GOT3 (cell line): ENCODE results near the gene MUC5AC.
"Not testable (repeated sequence)": the region's sequence is repeated elsewhere in the genome, so short reads cannot be mapped to it uniquely, and the experiment has no call there.

ENCODE experiments used
- DNase-seq: peaks from one replicate; lab custom pipeline; 2025; ENCODE audit warnings: mixed read lengths; lab: John Stamatoyannopoulos, UW

MUC5AC gene

GRCh38 chr11:1162138-1162475 lies 4.4 kb downstream of the MUC5AC start:
- no peak for DNase-seq

DNA sequence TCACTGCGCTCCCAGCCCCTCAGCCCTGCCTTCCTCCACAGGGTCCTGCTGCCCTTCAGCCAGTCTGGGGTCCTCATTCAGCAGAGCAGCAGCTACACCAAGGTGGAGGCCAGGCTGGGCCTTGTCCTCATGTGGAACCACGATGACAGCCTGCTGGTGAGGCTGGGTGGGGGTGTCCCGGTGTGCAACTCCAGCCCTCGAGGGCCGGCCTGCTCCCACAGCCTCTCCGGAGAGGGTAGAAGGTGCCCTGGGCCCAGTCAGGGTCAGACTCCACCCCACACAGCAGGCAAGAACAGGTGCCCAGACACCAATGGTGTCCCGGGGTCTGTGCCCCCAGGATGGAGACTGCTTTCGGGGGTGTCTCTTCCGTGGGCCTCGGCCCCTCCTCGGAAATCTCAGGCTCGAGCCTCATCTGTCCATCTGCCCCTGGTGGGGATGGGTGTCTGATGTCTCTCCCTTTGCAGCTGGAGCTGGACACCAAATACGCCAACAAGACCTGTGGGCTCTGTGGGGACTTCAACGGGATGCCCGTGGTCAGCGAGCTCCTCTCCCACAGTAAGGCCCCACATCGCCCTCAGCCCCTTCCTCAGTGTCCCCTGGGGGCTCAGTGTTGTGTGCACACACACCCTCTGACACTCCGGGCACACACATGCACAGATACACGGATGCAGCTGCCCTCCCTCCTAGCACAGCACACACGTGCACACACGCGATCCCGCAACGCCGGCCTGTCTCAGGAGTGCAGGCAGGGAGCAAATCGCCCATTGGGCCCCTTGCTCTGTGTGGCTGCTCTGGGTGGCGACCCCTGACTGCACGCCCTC lies 4.9 kb downstream of the MUC5AC start:
- no peak for DNase-seq

- DNase-seq, result no peak
Measured at GRCh38 chr11:1163321-1163910, 5.7 kb downstream of the MUC5AC start.

- DNase-seq, result no peak
Measured at GRCh38 chr11:1163911-1164735, 6.4 kb downstream of the MUC5AC start.

DNA sequence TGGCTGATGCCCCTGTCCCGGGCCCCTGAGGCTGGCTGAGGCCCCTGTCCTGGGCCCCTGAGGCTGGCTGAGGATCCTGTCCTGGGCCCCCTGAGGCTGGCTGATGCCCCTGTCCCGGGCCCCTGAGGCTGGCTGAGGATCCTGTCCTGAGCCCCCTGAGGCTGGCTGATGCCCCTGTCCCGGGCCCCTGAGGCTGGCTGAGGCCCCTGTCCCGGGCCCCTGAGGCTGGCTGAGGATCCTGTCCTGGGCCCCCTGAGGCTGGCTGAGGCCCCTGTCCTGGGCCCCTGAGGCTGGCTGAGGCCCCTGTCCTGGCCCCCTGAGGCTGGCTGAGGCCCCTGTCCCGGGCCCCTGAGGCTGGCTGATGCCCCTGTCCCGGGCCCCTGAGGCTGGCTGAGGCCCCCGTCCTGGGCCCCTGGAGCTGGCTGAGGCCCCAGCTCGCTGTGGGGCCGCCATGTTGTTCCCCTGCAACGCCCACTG lies 7.1 kb downstream of the MUC5AC start:
- DNase-seq, result not testable (repeated sequence)

- no peak for DNase-seq
Measured at GRCh38 chr11:1165256-1166041, 7.7 kb downstream of the MUC5AC start.

- DNase-seq, result no peak
Measured at GRCh38 chr11:1167256-1167655, 9.5 kb downstream of the MUC5AC start.

- DNase-seq, result no peak
Measured at GRCh38 chr11:1167751-1168231, 10.0 kb downstream of the MUC5AC start.

- no peak for DNase-seq
Measured at GRCh38 chr11:1168256-1168655, 10.5 kb downstream of the MUC5AC start.

DNA sequence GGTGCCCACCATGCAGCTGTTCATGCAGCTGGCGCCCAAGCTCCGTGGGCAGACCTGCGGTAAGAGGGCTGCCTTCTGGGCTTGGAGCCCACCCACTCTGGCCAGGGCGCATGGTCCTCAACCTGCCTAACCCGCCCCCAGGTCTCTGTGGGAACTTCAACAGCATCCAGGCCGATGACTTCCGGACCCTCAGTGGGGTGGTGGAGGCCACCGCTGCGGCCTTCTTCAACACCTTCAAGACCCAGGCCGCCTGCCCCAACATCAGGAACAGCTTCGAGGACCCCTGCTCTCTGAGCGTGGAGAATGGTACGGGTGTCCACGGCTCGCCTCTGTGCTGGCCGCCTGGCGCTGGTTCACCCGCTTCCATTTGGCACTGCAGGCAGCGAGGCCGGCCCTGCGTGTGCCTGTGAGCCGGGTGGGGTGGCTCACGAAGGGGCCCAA lies 11.0 kb downstream of the MUC5AC start:
- no peak for DNase-seq

DNA sequence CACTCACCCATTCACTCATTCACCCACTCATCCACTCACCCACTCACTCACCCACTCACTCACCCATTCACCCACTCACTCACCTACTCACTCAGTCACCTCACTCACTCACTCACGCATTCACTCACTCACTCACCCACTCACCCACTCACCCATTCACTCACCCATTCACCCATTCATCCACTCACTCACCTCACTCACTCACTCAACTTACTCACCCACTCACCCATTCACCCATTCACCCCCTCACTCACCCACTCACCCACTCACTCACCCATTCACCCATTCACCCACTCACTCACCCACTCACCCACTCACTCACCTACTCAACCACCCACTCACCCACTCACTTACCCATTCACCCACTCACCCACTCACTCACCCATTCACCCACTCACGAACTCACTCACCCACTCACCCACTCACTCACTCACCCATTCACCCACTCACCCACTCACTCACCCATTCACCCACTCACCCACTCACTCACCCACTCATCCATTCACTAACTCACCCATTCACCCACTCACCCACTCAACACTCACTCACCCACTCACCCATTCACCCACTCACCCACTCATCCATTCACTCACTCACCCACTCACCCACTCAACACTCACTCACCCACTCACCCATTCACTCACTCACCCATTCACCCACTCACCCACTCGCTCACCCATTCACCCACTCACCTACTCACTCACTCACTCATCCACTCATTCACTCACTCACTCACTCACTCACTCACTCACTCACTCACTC lies 13.7 kb downstream of the MUC5AC start:
- no peak for DNase-seq

- no peak for DNase-seq
Measured at GRCh38 chr11:1171985-1172728, 14.4 kb downstream of the MUC5AC start.

- DNase-seq, result no peak
Measured at GRCh38 chr11:1172729-1173117, 15.0 kb downstream of the MUC5AC start.

DNA sequence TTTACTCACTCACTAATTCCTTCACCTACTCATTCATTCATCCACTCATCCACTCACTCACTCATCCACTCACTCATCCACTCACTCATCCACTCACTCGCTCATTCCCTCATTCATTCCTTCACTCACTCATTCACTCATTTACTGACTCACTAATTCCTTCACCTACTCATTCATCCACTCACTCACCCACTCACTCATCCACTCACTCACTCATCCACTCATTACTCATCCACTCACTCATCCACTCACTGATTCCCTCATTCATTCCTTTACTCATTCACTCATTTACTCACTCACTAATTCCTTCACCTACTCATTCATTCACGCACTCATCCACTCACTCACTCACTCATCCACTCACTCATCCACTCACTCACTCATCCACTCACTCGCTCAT lies 15.6 kb downstream of the MUC5AC start:
- DNase-seq, result not testable (repeated sequence)

GRCh38 chr11:1174441-1175370 lies 17.0 kb downstream of the MUC5AC start:
- no peak for DNase-seq

GRCh38 chr11:1175461-1176223 lies 17.9 kb downstream of the MUC5AC start:
- no peak for DNase-seq

- DNase-seq, result no peak
Measured at GRCh38 chr11:1176224-1177019, 18.7 kb downstream of the MUC5AC start.
